Uterus (tissue), 2 donors: ENCODE results near the gene KLK11.

Experiments
- CTCF ChIP-seq, 4 experiments: fragments of 200-600 bp in 2 of 4; fragments of 450-650 bp in 2 of 4; sonication (generic) in 2 of 4; IDR thresholded peaks; one replicate each; pipeline ENCODE4 v1.5.1; 2016 to 2019; ENCODE audit warnings: antibody characterized with exemption in 4 of 4, mild to moderate bottlenecking in 2 of 4, moderate library complexity in 1 of 4
- POLR2A ChIP-seq, 2 donors: fragments of 450-650 bp; IDR thresholded peaks; one replicate each; pipeline ENCODE4 v1.6.1; 2016; ENCODE audit warnings: antibody characterized with exemption in 2 of 2, mild to moderate bottlenecking in 1 of 2, moderate library complexity in 1 of 2

- TF ChIP-seq CTCF (IDR thresholded peaks at IDR 0.05) (no peak), POLR2A (IDR thresholded peaks at IDR 0.05) (no peak)
Observed at GRCh38 chr19:51071095-51071405, 44.6 kb upstream of the KLK11 start.
